Keratinocyte (primary cell): ENCODE measurements around the gene CCSER1.

Experiments
- CTCF ChIP-seq, 3 experiments: IDR thresholded peaks in 1 of 3; conservative IDR thresholded peaks in 1 of 3; optimal IDR thresholded peaks in 1 of 3; 2 replicates in 2 of 3; 3 replicates in 1 of 3; pipeline versions ENCODE3 to v1.5.1; 2011; ENCODE audit warnings: low read length in 3 of 3, mild to moderate bottlenecking in 3 of 3, moderate library complexity in 2 of 3, control low read depth in 1 of 3, inconsistent platforms in 1 of 3; ENCODE audit not compliant: insufficient read depth in 2 of 3; ENCODE audit errors: extremely low read depth in 1 of 3
- EZH2 ChIP-seq: IDR thresholded peaks from one replicate; pipeline ENCODE4 v1.6.1; 2012; ENCODE audit warnings: inconsistent platforms, mild to moderate bottlenecking, low read length, moderate library complexity

- TF ChIP-seq CTCF (optimal IDR thresholded peaks at IDR 0.05 in 1 of 3, IDR thresholded peaks at IDR 0.05 in 1 of 3, conservative IDR thresholded peaks at IDR 0.05 in 1 of 3; ENCODE audit: extremely low read depth in 1 of 3, insufficient read depth in 2 of 3, low read length in 3 of 3) (no peak), EZH2 (no peak)
Observed at GRCh38 chr4:91256751-91257150, 1129.6 kb downstream of the CCSER1 start.
